K562 (cell line): ENCODE results near the gene ARL8A. TPM values are rescaled to one million over a fixed set of nuclear protein-coding genes. Genes with fewer than 3 reads are reported as not detected.

ENCODE experiments used
- BACH1 ChIP-seq: fragments of 200-800 bp; sonication (Bioruptor generic); IDR thresholded peaks from 2 replicates; pipeline ENCODE4 v1.6.1; 2016; ENCODE audit warnings: missing genetic modification characterization, missing compliant biosample characterization
- CAMTA2 ChIP-seq: fragments of 250-450 bp; sonication (Bioruptor Pico); conservative IDR thresholded peaks from 2 replicates; pipeline ENCODE4 v1.5.1; 2022
- CHD7 ChIP-seq: fragments of 200-600 bp; sonication (generic); IDR thresholded peaks from one replicate; pipeline ENCODE4 v1.6.1; 2012; ENCODE audit warnings: mild to moderate bottlenecking, low read depth, low read length, inconsistent platforms
- DIDO1 ChIP-seq: fragments of 450-650 bp; IDR thresholded peaks from 2 replicates; pipeline ENCODE4 v1.6.1; 2016; ENCODE audit warnings: low read depth, missing biosample characterization, missing genetic modification characterization
- FOXK1 ChIP-seq: sonication (generic); formaldehyde crosslinking; IDR thresholded peaks from 2 replicates; pipeline ENCODE4 v1.8.0; 2022; ENCODE audit warnings: missing genetic modification reagents, mild to moderate bottlenecking, borderline replicate concordance
- KAT8 ChIP-seq: fragments of 450-650 bp; IDR thresholded peaks from 2 replicates; pipeline ENCODE4 v1.6.1; 2016; ENCODE audit warnings: low read depth, mild to moderate bottlenecking
- MCM2 ChIP-seq: fragments of 450-650 bp; IDR thresholded peaks from 2 replicates; pipeline ENCODE4 v1.6.1; 2017; ENCODE audit warnings: low read depth, mild to moderate bottlenecking
- NEUROD1 ChIP-seq: fragments of 150-350 bp; IDR thresholded peaks from 2 replicates; pipeline ENCODE4 v1.6.1; 2014; ENCODE audit warnings: borderline replicate concordance, low read length, low read depth; ENCODE audit not compliant: partially characterized antibody
- STAG1 ChIP-seq: sonication (generic); formaldehyde crosslinking; IDR thresholded peaks from 2 replicates; pipeline ENCODE4 v1.5.0; 2020; ENCODE audit warnings: missing genetic modification reagents, borderline replicate concordance
- SUPT5H ChIP-seq: fragments of 450-650 bp; IDR thresholded peaks from 2 replicates; pipeline ENCODE4 v1.6.1; 2016
- ZNF146 ChIP-seq: IDR thresholded peaks from one replicate; pipeline ENCODE4 v1.6.1; 2018; ENCODE audit warnings: missing compliant biosample characterization; ENCODE audit not compliant: unreplicated experiment
- ZNF274 ChIP-seq: IDR thresholded peaks from 2 replicates; pipeline ENCODE4 v1.6.1; 2011; ENCODE audit warnings: low read depth, mild to moderate bottlenecking, low read length, moderate library complexity, borderline replicate concordance
- polyA plus RNA-seq, 8 experiments: library from polyadenylated mRNA; depleted of rRNA in 4 of 8; stranded (reverse) in 5 of 8; unstranded in 3 of 8; fragments of >200 nt; fragmentation: Nextera tagmentation in 2 of 8; fragmentation: Illumina TruSeq in 1 of 8; extraction: Ambion mirVana in 2 of 8; extraction: Trizol in 1 of 8; gene quantifications; 2 replicates each; pipeline versions ENCODE4 v1.2.1 to v1.2.3, GENCODE V29; 2011 to 2014; ENCODE audit warnings: inconsistent platforms in 1 of 8, missing spikeins in 1 of 8
- total RNA-seq, 7 experiments: library from RNA; depleted of rRNA in 6 of 7; stranded (reverse); fragments of >200 nt in 6 of 7; fragmentation: Illumina TruSeq in 2 of 7; extraction: Trizol in 2 of 7; gene quantifications; 2 replicates each; pipeline versions ENCODE4 v1.2.1 to v1.2.3, GENCODE V29; 2011 to 2021; ENCODE audit warnings: low replicate concordance in 1 of 7
- TF ChIP-seq, protein P1 (sequence below): IDR thresholded peaks from 3 replicates; pipeline ENCODE4 v1.6.1; 2011; ENCODE audit warnings: borderline replicate concordance, mild to moderate bottlenecking, moderate library complexity; ENCODE audit not compliant: insufficient read length; ENCODE audit errors: extremely low read depth

ARL8A gene
- total and polyA plus RNA-seq, 9 of the 15 experiments (the other 6 are each of a cell fraction or from before 2014, with no cell fraction given), result 0.17 to 27.3 (median 15.6) TPM

GRCh38 chr1:202158810-202159533, 14.4 kb upstream of the ARL8A start (continued):
- TF ChIP-seq, protein P1, sequence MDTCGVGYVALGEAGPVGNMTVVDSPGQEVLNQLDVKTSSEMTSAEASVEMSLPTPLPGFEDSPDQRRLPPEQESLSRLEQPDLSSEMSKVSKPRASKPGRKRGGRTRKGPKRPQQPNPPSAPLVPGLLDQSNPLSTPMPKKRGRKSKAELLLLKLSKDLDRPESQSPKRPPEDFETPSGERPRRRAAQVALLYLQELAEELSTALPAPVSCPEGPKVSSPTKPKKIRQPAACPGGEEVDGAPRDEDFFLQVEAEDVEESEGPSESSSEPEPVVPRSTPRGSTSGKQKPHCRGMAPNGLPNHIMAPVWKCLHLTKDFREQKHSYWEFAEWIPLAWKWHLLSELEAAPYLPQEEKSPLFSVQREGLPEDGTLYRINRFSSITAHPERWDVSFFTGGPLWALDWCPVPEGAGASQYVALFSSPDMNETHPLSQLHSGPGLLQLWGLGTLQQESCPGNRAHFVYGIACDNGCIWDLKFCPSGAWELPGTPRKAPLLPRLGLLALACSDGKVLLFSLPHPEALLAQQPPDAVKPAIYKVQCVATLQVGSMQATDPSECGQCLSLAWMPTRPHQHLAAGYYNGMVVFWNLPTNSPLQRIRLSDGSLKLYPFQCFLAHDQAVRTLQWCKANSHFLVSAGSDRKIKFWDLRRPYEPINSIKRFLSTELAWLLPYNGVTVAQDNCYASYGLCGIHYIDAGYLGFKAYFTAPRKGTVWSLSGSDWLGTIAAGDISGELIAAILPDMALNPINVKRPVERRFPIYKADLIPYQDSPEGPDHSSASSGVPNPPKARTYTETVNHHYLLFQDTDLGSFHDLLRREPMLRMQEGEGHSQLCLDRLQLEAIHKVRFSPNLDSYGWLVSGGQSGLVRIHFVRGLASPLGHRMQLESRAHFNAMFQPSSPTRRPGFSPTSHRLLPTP, result no peak
- TF ChIP-seq ZNF274 (no peak), STAG1 (CRISPR knock-in tag) (no peak), ZNF146 (CRISPR knock-in tag) (no peak), KAT8 (no peak), CAMTA2 (no peak), DIDO1 (no peak), BACH1 (tag) (no peak), MCM2 (no peak), NEUROD1 (peak; percentile 40), CHD7 (no peak), FOXK1 (no peak), SUPT5H (no peak)
